Neutrophil (primary cell): ENCODE measurements around the gene PNPLA5.

Experiments used
- H3K27ac ChIP-seq: fragments of 200-600 bp; sonication (generic); 2 replicates; pipeline ENCODE4 v1.5.1; 2016; ENCODE audit warnings: mild to moderate bottlenecking, moderate library complexity
- H3K27me3 ChIP-seq: fragments of 200-600 bp; sonication (generic); 2 replicates; pipeline ENCODE4 v1.6.0; 2016; ENCODE audit warnings: mild to moderate bottlenecking
- H3K36me3 ChIP-seq: fragments of 200-600 bp; sonication (generic); 2 replicates; pipeline ENCODE4 v1.5.1; 2017
- H3K4me1 ChIP-seq, 2 experiments: fragments of 200-600 bp in 1 of 2; sonication (generic) in 1 of 2; 1 replicate in 1 of 2; 2 replicates in 1 of 2; pipeline versions ENCODE4 v1.5.1 to v1.6.1; 2013 to 2016; ENCODE audit warnings: low read depth in 1 of 2, low read length in 1 of 2, mild to moderate bottlenecking in 1 of 2, moderate library complexity in 1 of 2; ENCODE audit not compliant: control insufficient read depth in 1 of 2, insufficient read depth in 1 of 2
- H3K4me3 ChIP-seq, 2 experiments: fragments of 200-600 bp in 1 of 2; sonication (generic) in 1 of 2; 1 replicate in 1 of 2; 2 replicates in 1 of 2; pipeline ENCODE4 v1.5.1; 2013 to 2016; ENCODE audit warnings: low read depth in 1 of 2, low read length in 1 of 2, mild to moderate bottlenecking in 1 of 2, moderate library complexity in 1 of 2
- H3K9me3 ChIP-seq: fragments of 200-600 bp; sonication (generic); 2 replicates; pipeline ENCODE4 v1.5.1; 2016
- CTCF ChIP-seq: fragments of 200-600 bp; sonication (generic); IDR thresholded peaks from 2 replicates; pipeline ENCODE4 v1.5.1; 2016; ENCODE audit warnings: antibody characterized with exemption

The PNPLA5 gene

DNA sequence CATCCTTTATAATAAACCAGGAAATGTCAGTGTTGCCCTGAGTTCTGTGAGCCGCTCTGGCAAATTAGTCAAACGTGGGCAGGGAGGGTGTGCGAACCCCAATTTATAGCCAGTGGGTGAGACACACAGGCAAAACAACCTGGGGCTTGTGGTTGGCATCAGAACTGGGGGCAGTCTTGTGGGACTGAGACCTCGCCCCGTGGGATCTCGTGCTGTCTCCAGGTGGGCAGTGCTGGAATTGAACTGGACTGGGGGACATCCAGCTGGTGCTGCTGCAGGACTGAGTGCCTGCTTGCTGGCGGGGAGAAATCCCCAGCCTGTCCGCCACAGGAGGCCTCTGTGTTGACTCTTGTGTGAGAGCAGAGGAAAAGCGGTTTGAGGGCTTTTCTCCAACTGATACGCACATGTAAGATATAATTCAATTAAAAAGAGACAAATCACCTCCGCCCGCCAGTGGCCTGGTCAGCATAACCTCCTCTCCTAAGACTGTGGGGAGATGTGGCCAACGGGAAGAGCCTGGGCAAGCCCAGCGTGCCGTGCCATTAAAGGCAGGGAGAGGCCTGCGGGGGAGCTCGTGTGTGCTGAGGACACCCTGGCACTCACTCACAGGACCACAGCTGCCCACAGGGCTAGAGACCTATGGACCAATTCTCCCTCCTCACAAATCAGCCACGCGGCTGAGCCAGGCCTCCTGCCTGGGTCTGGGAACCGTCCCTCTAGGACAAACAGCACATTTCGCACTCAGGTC, 47.9 kb downstream of the PNPLA5 start:
- Histone ChIP-seq H3K4me3 (no peak overlapping the region), H3K9me3 (no peaks in the 10 kb centered on the region), H3K4me1 (no peaks in the 10 kb centered on the region), H3K27me3 (no peaks in the 10 kb centered on the region), H3K27ac (no peak overlapping the region), H3K36me3 (no peaks in the 10 kb centered on the region)
- TF ChIP-seq CTCF, result no peak

- Histone ChIP-seq H3K36me3 (no peaks in the 10 kb centered on the region), H3K27me3 (no peaks in the 10 kb centered on the region), H3K9me3 (no peaks in the 10 kb centered on the region), H3K4me1 (no peaks in the 10 kb centered on the region), H3K4me3 (no peak overlapping the region), H3K27ac (no peak overlapping the region)
- no peak for TF ChIP-seq CTCF
Observed at GRCh38 chr22:43841742-43842141, 50.1 kb downstream of the PNPLA5 start.

GRCh38 chr22:43840851-43841250, 51.0 kb downstream of the PNPLA5 start:
- Histone ChIP-seq H3K4me1 (no peaks in the 10 kb centered on the region), H3K27ac (no peak overlapping the region), H3K36me3 (no peaks in the 10 kb centered on the region), H3K9me3 (no peaks in the 10 kb centered on the region), H3K27me3 (no peaks in the 10 kb centered on the region), H3K4me3 (no peak overlapping the region)
- no peak for TF ChIP-seq CTCF

- no peaks in the 10 kb centered on the region for H3K27me3 ChIP-seq
- no peaks in the 10 kb centered on the region for H3K9me3 ChIP-seq
- no peaks in the 10 kb centered on the region for H3K36me3 ChIP-seq
- H3K4me3 ChIP-seq, result no peak overlapping the region
- H3K27ac ChIP-seq, result no peak overlapping the region
- no peaks in the 10 kb centered on the region for H3K4me1 ChIP-seq
- TF ChIP-seq CTCF, result no peak
Observed at GRCh38 chr22:43840431-43840830, 51.4 kb downstream of the PNPLA5 start.

- H3K27ac ChIP-seq, result no peak overlapping the region
- no peak overlapping the region for H3K4me3 ChIP-seq
- no peaks in the 10 kb centered on the region for H3K36me3 ChIP-seq
- no peaks in the 10 kb centered on the region for H3K27me3 ChIP-seq
- no peaks in the 10 kb centered on the region for H3K9me3 ChIP-seq
- TF ChIP-seq CTCF, result no peak
- H3K4me1 ChIP-seq, result no peaks in the 10 kb centered on the region
Observed at GRCh38 chr22:43839781-43840180, 52.0 kb downstream of the PNPLA5 start.
